TTC549 (cell line): ENCODE measurements around the gene MAPT.

Experiments used
- FAIRE-seq: peaks from 2 replicates; lab custom pipeline; 2012; peaks lifted over from hg19 to GRCh38; lab: Jason Lieb, UNC

The MAPT gene

DNA sequence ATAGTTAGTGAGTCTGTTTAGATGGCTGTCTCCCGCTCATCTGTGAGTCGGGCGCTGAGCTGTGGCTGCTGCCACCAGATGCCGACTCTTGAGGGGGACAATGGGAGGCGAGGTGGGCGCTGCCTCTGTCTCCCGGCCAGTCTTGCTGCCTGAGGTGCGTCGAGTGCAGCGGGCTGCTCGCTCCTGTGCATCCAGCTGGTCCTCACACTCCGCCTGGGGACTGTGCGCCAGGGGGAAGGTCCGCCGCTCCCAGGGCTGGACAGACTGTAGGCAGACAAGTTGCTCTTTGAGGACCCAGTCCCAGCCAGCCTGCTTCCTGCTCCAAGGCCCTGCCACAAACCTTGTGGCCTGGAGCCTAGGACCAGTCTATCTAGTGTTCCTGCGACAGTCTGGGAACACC, 137.1 kb downstream of the MAPT start:
- FAIRE-seq, result no peak

- FAIRE-seq, result no peak
Measured at GRCh38 chr17:46031920-46032319, 137.6 kb downstream of the MAPT start.

- no peak for FAIRE-seq
Measured at GRCh38 chr17:46032909-46033308, 138.6 kb downstream of the MAPT start.

GRCh38 chr17:46033392-46033791, 139.0 kb downstream of the MAPT start:
- no peak for FAIRE-seq

- FAIRE-seq, result no peak
Measured at GRCh38 chr17:46035112-46035818, 140.9 kb downstream of the MAPT start.

GRCh38 chr17:46036491-46036890, 142.1 kb downstream of the MAPT start:
- no peak for FAIRE-seq

DNA sequence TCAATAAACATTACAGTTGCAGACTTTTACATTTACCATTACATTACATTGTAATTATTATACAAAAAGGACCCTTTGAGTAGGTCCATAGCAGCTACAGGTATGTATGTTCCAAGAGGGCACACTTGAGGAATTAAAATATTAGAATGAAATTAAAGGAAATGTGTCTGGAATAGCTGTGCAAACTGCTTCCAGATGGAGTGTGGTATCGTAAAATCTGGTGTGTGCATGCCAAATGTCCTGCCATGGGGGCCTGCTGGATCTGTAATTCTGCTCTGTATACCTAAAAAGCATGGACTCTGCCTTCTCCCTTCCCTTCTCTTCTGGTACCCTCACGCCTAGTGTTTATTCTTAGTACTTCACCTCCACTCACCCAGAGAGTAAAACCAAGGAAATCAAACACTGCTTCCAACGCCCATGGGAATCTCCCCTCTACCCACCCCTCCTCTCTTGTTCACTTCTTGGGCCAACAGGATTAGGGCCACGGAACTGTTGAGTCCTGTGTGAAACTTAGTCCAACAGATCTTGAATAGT, 143.4 kb downstream of the MAPT start:
- no peak for FAIRE-seq

- no peak for FAIRE-seq
Measured at GRCh38 chr17:46038414-46038813, 144.1 kb downstream of the MAPT start.

DNA sequence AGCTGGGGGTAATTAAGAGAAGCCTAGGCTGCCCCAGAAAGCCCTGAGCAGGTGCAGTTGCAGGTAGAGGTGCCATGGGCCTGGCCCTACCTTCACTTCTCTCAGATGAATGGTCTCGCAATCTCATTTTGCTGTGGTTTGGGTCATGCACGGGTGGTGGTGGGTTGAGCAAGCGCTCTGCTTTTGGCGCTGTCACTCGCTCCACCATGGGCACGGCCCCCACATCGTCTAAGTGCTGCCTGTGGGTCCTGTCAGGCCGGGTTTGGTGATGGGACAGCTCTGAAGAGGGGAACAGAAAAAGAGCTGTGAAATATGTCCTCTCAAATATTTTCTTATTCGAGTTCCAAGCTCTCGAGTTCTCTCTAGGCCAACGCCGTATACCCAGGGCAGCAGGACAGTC, 144.6 kb downstream of the MAPT start:
- FAIRE-seq, result no peak

DNA sequence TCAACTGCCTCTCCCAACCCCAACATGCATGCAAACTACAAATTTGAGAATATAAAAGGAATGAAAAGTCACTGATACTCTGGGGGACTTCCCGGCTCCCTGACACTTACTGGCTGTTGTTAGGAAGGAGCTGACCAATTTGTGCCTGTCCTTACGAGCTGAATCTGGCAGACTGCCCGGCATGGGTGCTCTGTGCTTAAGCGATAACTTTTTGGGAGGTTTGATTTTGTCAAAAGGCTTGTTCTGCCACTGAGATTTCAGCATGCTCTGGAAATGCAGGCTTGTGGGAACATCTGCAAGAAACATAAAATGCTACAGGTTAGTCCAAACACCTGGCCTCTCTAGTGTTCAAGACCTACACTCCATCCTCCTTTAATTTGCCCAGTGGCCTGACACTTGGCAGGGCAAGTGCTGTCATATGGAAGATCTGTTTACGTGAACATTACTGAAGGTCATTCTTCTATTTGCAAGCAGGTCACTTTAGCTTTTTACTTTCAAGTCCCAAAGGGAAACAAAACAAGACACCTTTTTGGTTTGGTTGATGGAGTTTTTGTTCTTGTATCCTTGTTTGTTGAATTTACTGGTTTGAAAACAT, 145.3 kb downstream of the MAPT start:
- no peak for FAIRE-seq

DNA sequence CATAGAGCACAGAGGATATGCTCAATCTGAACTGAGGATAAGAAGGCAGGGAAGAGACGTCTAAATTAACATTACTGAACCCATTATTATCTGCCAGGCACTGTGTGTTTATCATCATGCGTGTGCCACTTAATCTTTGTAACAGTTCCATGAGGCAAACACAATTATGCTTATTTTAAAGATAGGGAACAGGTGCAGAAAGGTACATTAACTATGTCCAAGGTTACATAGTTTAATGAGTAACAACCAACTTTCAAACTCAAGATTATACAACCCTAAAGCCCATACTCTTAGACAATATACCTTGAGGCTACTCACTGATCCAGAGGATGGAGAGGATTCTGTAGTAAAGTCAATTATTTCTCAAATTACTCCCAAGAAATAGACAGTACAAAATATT, 147.9 kb downstream of the MAPT start:
- FAIRE-seq, result no peak

- no peak for FAIRE-seq
Measured at GRCh38 chr17:46042925-46043324, 148.6 kb downstream of the MAPT start.

GRCh38 chr17:46043606-46044005, 149.3 kb downstream of the MAPT start:
- no peak for FAIRE-seq

DNA sequence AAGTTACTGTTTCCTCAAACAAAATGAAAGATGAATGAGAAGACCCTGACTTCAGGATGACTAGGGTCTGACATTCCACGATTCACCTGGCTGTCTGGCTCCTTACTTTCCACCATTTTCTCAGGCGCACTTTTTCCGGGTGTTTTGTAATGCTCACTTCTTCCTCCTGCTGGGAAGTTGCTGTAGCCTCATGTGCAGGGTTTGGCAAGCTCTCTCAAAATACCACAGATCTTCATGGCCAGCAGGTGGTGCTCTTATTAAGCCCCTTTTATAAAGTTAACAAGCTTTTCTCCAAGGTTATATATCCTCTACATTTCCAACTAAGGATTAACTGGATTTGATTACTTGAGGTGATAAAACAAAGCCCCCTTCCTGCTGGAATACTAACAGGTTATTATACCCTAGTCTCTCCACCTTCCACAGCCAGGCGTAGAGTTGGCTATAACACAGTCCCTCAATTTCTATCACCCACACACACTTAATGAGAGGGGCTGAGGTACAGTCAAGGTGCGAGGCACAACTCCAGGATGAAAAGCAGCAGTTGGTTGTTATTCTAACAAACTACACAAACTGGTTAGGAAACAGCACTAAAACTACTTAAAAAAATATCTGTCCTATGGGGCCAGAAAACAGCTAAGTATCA, 150.1 kb downstream of the MAPT start:
- peak; percentile 43 for FAIRE-seq

- FAIRE-seq, result no peak
Measured at GRCh38 chr17:46044989-46045388, 150.6 kb downstream of the MAPT start.

- no peak for FAIRE-seq
Measured at GRCh38 chr17:46045639-46046038, 151.3 kb downstream of the MAPT start.

DNA sequence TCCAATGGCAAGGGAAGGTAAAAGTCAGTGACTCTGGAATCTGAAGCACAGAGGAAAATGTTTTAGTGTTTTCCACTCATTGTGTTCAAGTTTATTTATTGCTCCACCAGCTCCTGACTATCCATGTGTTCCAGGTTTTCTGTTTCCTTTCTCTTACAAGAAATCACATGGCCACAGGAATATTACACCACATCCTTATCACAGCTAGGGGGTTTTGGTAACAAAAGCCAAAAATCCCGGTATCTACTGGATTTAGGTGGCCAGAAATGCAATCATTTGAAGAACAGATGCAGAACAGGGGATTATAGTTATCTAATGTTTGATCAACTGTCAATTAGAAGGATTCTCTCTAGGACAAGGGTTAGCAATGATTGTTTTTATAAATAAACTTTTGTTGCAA, 152.6 kb downstream of the MAPT start:
- no peak for FAIRE-seq

- FAIRE-seq, result no peak
Measured at GRCh38 chr17:46047398-46047797, 153.0 kb downstream of the MAPT start.

GRCh38 chr17:46047856-46048255, 153.5 kb downstream of the MAPT start:
- FAIRE-seq, result no peak

DNA sequence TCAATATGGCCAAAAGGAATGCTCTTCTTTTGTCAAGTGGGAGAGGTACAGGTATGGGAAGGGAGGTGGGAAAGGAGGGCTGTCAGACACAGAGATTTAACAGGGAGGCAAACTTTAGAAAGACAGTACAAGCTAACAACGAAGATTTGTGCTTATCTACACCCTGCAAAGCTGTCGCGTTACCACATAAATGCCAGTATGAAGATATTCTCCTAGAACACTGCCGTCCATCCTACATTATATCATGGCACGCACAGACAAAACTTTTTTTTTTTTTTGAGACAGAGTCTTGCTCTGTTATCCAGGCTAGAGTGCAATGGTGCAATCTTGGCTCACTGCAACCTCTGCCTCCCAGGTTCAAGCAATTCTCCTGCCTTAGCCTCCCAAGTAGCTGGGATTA, 155.3 kb downstream of the MAPT start:
- no peak for FAIRE-seq

- FAIRE-seq, result no peak
Measured at GRCh38 chr17:46053911-46054534, 159.7 kb downstream of the MAPT start.

DNA sequence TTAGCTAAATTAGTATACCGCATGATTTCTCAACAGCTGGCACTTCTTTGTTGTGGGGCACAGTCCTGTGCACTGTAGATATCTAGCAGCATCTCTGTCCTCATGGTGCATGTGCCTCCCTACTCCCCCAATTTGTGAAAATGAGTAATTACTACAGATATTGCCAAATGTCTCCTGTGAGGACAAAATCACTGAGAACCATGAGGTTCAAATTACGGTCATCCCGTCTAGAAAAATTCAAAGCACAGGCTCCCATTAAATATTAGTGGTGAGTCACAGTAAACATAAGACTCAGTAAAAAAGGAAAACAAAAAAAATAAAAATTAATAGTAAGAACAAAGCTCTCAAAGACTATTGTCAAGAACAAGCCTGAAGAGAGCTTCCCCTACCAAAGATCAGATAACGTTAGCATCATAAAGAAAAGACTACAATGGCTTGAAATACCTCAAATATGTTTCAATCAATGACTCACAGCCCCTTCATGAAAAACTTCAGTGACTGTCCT, 162.5 kb downstream of the MAPT start:
- no peak for FAIRE-seq

- no peak for FAIRE-seq
Measured at GRCh38 chr17:46057366-46057765, 163.0 kb downstream of the MAPT start.
